ENCODE results near the gene RHOV.
"Not testable (repeated sequence)": the region's sequence is repeated elsewhere in the genome, so short reads cannot be mapped to it uniquely, and the experiment has no call there.

The RHOV gene

DNA sequence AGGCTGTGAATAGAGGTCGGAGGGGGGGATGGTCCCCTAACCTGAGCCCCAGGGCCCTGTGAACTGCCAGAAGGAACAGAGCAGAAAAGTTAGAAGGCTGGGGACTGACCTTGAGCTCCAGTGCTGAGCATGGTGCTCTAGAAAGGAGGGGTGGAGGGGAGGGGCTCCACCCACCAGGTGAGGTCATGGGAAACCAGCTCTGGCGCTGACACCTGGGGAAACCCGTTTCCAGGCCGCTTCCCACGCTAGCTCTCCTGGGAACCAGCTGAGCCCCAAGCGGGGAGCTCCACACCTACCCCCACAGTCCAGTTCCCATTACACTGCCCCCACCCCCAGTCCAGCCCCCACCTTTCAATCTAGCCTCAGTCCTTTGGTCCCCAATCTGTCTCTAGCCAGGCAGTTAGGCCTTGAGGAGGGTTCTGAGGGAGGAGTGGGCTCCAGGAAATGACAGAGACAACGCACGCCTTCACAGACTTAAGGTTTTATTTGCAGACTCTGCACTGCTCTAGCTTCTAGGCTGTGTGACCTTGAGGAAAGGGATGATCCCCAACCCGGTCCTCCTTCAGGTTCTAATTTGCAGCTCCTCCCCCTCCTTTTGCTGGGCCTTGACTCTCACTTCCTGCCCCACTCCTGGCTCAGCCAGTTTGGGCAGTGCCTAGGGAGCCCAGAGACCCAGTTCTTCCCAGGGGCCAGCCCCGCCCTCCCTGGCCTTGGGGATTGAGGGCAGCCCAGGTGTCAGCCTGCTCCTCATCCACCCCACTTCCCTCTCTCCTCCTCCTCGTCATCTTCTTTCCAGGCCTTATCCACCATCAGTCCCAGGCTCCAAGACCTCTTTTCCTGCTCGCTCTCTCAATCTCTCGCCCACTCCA lies 2.1 kb downstream of the RHOV start:
- no peak for DNase-seq

DNA sequence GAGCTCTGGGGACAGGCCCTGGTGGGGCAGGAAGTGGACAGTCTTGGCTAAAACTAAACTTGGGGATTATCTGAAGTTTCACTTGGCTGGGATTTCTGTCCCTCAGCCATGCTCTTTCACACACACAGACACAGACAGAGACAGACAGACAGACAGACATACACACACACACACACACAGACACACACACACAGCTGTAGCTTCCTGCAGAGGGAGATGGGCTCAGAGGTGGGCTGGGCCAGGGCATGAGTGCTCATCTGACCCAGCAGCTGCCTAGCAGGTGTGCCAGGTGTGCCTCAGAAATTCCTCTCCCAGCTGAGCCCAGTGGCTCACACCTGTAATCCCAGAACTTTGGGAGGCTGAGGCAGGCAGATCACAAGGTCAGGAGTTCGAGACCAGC lies 3.3 kb downstream of the RHOV start:
- DNase-seq: no peak

DNA sequence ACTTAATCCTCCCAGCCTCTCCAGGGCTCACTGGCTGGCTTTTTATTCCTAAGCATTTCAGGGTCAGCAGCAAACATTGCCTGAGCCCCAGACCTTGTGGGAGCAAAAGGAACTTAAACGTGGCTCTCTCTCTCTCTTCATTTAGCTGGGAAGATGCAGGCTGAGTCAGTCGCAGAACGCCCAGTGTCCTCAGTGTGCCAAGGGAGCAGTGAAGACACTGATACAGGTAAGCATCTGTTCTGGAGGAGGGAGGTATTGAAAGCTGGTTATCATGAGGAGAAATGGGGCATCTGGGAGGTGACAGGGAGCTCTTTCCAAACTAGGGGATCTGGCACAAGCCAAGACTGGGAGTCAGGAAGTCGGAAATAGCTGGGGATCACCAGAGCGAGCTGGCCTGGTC lies 4.3 kb downstream of the RHOV start:
- no peak for DNase-seq

DNA sequence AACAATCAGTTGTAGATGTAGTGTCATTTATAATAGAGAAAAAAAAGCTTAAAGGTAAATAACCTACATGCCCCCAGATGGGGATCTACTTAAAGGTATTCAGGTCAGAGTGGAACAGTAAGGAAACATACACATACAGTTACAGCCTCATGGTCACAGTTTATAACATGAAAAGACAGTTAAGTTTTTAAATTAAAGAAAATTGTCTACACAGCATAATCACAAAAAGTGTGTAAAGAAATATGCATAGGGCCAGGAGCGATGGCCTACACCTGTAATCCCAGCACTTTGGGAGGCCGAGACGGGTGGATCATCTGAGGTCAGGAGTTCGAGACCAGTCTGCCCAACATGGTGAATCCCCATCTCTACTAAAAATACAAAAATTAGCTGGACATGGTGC lies 6.8 kb downstream of the RHOV start:
- no peak for DNase-seq

DNA sequence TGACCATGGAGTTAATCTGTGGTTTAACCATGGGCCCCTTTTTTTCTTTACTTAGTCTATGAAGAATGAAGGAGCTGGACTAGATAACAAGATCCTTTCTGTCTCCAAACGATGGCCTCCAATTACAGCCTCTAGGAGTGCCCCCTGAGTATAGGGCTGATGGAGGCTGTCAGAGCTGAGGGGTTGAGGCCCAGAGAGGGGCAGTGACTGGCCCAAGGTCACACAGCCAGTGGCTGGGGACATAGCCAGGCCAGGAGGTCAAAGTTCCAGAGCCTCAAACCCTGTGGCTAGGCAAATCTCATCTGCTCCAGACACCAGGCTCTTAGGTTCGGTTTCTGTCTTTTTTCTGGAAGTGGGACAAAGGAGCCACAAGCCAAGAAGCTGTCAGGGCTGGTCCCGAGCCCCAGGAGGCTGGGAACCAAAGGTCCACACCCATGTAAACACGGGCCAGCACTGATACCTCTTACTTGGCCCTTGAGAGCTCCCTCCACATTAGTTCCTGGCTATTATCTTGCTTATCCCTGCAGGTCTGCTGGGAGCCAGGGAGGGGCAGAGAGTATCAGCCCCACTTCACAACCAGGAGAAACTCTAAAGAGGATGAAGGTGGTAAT lies 10.3 kb downstream of the RHOV start:
- DNase-seq: no peak

DNA sequence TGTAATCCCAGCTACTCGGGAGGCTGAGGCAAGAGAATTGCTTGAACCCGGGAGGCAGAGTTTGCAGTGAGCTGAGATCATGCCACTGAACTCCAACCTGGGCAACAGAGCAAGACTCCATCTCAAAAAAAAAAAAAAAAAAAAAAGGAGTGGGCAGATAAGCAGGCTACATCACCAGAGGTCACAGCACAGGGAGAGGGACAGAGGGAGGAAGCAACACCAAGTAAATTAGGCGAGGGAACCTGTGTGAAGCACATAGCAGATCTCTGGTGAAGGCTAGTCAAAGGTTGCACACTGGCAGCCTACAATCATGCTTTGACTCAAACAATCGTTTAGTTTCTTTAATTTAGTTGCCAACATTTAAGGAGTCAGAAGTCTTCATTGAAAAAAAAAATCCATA lies 12.9 kb downstream of the RHOV start:
- not testable (repeated sequence) for DNase-seq

DNA sequence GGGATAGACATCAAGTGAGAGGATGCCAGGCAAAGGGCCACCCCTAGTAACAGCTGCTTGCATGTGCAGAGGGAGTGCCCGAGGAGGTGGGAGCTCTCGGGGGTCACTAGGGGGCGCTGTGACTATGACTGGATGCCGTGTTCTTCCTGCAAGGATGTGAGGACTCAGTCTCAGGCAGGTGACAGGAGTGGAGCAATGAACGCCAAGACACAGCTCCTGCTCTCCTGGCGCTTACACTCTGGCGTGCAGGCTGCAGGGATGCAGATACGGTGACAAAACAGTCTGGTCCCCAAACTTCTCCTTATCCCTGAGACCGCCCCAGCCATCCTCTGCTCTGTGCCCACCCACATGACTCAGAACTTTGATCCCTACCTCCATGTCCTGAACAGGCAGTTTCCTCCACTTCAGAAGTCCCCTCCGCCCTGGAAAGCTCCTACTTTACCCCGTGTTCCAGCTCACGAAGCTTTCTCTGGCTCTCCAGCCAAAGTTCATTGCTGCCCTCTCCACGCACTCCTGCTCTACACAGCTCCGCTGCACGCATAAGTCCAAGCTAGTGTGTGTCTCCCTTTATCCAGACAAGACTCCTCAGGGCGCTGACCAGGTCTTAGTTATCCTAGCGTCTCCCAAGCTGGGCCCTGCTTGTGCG lies 14.7 kb downstream of the RHOV start:
- peak; percentile 41 for DNase-seq

DNA sequence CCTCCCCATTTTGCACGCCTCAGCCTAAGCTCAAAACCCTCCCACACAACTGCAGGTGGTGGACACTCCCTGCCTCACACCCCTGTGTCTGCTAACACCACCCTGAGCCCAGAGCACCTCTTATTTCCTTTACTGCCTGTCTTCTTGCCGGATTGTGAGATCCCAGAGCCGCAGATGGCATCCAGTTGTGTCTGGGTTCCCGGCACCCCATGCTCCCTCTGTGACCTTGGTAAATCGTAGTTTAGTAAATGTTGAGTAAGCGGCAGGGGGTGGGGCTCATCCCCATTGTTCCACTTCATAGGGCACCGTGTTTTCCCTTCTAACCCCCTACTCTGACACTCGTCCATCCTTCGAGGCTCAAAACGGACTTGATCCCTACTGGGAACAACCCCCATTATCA lies 15.3 kb downstream of the RHOV start:
- DNase-seq: no peak

DNA sequence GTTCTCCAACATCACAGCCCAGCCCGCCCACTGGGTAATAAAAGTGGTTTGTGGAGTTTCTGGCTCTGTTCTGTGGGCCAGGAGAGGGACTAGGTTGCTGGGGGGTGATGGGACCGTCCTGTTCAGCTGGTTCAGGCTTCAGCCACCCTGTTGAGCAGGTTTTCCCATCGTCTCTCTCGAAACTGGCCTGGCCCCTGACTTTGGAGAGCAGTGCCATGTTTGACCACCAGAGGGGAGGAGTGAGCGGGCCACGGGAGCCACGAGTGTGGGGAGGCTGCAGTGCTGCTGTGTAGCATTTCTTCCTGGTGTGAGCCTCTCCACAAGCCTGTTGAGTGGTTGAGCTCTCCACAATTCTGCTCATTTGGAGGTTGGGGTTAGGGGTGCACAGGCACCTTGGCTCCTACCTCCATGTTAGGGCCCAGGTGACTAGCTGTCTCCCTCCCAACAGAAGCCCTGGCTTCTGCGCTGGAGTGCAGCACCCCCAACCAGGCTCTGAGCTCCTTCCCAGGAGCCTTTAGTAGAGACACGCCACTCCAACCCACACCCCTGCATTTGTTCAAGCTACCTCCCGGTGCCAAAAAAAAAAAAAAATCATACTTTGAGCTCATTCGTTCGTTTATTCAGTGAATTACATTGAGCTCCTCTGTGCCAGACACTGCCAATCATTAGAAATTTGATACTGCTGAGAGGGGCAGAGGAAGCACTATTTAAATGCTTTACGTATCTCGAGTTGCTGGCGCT lies 16.3 kb downstream of the RHOV start:
- peak; percentile 18 for DNase-seq

DNA sequence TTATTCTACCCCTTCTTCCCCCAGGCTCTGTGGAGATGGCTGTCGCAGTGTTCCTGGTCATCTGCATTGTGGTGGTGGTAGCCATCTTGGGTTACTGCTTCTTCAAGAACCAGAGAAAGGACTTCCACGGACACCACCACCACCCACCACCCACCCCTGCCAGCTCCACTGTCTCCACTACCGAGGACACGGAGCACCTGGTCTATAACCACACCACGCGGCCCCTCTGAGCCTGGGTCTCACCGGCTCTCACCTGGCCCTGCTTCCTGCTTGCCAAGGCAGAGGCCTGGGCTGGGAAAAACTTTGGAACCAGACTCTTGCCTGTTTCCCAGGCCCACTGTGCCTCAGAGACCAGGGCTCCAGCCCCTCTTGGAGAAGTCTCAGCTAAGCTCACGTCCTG lies 17.3 kb downstream of the RHOV start:
- DNase-seq: no peak

DNA sequence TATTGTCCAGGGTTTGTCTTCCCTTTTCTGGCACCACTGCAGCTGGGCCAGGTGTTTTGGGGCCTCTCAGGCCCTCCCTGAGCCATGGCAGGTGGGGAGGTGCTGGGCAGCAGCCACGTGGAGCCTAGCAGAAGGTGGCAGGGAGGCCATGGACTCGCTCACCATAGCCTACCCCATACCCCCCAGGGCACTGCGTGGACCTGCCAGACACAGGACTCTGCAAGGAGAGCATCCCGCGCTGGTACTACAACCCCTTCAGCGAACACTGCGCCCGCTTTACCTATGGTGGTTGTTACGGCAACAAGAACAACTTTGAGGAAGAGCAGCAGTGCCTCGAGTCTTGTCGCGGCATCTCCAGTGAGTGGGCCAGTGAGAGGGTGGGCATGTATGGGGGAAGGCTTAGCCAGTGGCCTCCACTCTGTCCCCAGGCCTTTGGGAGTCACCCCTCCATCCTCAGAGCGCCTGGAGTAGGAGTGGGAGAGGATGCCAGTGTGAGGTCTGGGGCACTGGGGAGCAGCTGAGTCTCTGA lies 18.3 kb downstream of the RHOV start:
- no peak for DNase-seq

DNA sequence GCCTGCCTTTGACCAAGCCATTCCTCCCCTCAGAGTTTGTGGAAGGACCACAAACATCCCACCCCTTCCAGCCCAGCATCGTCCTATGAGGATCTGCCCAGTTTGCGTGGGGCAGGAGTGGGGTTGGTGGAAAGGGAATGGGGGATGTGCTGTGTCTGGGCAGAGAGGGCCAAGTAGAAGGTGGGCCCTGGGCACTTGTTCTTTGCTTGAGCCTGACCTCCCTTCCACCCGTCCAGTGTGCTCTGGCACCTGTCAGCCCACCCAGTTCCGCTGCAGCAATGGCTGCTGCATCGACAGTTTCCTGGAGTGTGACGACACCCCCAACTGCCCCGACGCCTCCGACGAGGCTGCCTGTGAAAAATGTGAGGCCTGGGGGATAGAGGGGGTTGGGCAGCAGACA lies 19.9 kb downstream of the RHOV start:
- no peak for DNase-seq

DNA sequence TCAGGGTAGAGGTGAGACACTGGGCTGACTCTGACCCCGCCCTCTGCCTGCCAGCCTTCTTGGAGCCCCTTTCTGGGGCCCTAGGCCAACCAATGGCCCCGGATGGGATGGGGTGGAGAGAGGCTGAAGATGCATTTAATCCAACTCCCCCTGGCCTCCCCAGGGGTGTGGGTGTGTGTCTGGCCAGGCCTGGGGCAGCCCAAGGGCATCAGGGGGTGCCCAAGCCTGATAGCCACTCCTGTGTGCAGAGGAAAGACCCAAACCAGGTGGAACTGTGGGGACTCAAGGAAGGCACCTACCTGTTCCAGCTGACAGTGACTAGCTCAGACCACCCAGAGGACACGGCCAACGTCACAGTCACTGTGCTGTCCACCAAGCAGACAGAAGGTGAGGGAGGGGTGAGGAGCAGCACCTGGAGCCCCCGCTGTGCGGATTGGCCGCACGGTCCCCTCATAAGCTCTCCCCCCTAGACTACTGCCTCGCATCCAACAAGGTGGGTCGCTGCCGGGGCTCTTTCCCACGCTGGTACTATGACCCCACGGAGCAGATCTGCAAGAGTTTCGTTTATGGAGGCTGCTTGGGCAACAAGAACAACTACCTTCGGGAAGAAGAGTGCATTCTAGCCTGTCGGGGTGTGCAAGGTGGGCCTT lies 20.7 kb downstream of the RHOV start:
- DNase-seq: no peak

DNA sequence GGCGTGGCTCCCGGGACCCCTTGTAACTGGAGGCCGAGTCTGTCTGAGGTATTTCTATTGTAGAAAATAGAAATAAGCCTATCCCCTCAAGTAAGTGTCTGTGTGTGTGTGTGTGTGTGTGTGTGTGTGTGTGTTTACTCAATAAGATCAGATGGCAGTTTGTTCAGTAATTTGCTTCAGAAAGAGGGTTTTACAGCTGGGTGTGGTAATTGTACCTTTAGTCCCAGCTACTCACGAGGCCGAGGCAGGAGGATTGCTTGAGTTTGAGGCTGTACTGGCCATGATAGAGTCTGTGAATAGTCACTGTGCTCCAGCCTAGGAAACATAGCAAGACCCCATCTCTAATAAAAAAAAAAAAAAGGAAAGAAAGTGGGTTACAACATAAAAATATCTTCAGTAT lies 21.5 kb downstream of the RHOV start:
- no peak for DNase-seq

DNA sequence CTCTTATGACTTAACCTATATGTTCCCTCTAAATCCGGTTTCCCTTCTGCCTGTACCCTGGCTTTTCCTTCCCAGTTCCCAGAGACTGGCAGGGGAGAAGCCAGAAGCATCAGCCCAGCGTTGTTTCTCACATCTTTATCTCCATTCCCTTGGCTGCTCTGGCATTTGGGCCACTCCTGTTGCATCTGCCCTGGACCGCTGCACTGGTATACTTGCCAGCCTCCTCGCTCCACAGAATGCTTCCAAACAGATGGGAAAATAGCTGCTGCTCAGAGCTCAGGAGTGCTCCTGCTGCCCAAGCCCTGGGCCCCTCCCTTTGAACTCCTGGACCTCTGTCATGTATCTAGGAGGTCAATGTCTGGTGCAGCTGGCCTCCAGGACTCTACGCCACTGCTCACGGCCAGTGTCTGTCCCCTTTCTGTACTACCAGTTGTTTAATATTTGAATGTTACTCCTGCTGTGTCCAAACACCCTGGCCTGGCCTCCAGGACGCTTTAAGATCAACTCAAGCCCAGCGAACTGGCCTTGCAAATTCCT lies 23.4 kb downstream of the RHOV start:
- no peak for DNase-seq

DNA sequence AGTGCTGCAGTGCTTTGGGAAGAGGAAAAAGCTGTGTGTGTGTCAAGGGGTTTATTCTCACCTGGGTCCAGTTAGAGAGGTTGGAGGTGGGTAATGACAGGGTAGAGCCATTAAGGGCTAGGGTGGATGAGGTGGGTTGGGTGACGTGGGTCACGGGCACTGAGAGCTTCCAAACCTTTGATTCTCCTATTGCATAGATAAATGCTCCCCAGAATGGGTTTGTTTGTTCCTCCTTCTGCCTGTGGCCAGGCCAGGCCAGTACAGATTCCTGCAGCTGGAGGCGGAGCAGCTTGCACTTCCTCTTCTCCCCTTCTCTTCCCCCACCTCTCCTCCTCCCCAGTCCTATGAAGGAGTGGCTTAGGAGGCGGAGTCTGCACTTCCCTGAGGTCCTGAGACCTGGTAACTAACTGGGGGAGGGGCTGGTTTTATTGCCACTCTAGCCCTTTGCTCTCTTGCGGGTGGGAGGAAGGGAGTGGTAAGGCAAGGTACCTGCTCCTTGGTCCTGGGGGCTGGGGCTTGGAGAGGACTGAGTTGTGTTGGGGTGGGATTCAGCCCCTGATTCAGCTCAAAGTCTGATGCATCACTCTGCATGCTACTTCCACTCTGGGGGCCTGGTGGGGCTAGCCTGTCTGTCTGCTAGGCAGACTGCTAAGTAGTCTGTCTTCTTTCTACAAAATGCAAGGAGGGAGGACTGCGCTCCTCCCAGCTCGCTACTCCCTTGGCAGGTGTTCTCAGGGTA lies 26.6 kb downstream of the RHOV start:
- no peak for DNase-seq

DNA sequence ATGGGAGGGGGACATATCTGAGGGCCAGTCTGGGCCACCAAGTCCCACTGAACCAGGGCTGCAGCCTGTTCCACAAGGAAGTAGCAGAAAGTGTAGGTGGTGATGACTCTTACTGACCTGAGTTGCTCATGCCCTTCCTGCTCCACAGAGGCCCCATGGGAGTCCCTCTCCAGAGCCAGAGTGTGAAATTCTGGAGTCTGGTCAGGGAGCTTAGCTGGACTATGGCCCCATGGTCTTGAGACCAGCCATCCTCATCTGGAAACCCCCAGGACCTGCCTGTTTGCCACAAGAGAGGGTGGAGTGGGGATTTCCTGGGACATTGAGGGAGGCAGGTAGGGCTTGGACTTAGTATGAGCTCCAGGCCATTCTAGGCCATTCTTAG lies 27.2 kb downstream of the RHOV start:
- DNase-seq: no peak

DNA sequence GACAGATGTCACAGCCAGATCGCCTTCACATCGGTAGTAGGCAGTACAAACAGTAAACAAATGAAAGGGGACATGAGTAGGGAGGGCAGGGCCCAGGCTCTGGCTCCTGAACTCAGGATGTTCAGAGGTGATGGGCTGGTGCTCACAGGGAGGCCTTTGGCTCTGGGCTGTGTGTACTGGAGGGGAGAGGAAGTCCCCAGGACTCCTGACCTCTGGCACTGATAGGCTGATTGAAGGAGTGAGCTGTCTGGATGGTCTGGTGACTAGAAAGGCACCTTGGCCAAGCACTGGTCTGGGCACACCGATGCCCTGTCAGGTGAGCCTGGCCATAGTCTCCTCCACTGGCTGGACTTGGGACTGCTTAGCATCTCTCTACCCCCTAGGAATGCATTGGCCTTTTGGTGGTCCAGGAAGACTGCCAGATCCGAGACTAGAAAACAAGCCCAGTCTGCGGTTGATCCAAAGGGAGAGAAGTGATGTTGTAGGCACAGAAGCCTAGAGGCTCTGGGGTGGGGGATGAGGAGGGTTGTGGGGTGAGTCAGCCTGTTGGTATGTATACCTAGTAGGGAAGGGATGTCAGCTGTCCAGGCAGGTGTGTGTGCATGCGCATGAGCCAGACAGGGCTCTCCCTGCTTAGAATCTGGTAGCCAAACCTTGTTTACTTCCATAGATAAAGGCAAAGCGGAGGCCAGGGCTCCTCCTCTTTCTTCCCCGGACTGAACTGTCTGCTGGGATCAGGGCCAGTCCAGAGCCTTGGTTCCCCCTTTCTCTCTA lies 28.3 kb downstream of the RHOV start:
- DNase-seq: no peak

DNA sequence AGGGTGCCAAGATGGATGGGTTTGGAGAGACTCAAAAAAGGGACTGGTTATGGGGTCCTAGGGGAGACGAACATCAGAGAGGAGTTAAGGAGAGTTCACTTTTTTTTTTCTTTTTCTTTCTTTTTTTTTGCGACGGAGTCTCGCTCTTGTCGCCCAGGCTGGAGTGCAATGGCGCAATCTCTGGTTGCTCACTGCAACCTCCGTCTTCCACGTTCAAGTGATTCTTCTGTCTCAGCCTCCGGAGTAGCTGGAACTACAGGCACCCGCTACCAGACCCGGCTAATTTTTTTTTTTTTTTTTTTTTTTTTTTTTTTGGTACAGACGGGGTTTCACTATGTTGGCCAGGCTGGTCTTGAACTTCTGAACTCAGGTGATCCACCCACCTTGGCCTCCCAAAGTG lies 29.0 kb downstream of the RHOV start:
- DNase-seq: no peak

DNA sequence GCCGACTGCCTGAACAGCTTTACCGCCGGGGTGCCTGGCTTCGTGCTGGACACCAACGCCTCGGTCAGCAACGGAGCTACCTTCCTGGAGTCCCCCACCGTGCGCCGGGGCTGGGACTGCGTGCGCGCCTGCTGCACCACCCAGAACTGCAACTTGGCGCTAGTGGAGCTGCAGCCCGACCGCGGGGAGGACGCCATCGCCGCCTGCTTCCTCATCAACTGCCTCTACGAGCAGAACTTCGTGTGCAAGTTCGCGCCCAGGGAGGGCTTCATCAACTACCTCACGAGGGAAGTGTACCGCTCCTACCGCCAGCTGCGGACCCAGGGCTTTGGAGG lies 29.4 kb downstream of the RHOV start:
- DNase-seq: no peak

All from NCI-H1092 (cell line).